ENCODE data around the gene ABCD1. TPM values are rescaled to one million over a fixed set of nuclear protein-coding genes. Genes with fewer than 3 reads are reported as not detected.
A peak's percentile ranks its signal among the peaks of the same experiment; 100 is the strongest.

ABCD1 gene
- total and polyA plus RNA-seq, 5 donors = 11.0 to 15.9 (median 15.5) TPM

GRCh38 chrX:153771415-153772315 is 47.0 kb downstream of the ABCD1 start:
- no peak overlapping the region for H3K27ac ChIP-seq (ENCODE audit: low read length)
- H3K27me3 ChIP-seq (ENCODE audit: control insufficient read depth, insufficient read depth) = no peaks in the 10 kb centered on the region
- no peak overlapping the region for H3K4me3 ChIP-seq (ENCODE audit: low read length)
- WGBS = 89% methylated on average over 37 of the region's 37 CpGs
- H3K9me3 ChIP-seq (ENCODE audit: control insufficient read depth, low read length) = no peaks in the 10 kb centered on the region
- no peaks in the 10 kb centered on the region for H3K4me1 ChIP-seq (ENCODE audit: control insufficient read depth, insufficient read depth, low read length)
- no peak for ATAC-seq
- peak in 1 of 3 donors; percentile 49 for DNase-seq
- intact Hi-C loops (cut with DNase I) = no loop called here

GRCh38 chrX:153772316-153773217 is 47.9 kb downstream of the ABCD1 start:
- Histone ChIP-seq H3K27me3 (ENCODE audit: control insufficient read depth, insufficient read depth) (no peaks in the 10 kb centered on the region), H3K9me3 (ENCODE audit: control insufficient read depth, low read length) (no peaks in the 10 kb centered on the region), H3K4me1 (ENCODE audit: control insufficient read depth, insufficient read depth, low read length) (no peaks in the 10 kb centered on the region), H3K4me3 (ENCODE audit: low read length) (no peak overlapping the region), H3K27ac (ENCODE audit: low read length) (no peak overlapping the region)
- ATAC-seq = no peak
- intact Hi-C loops (cut with DNase I) = no loop called here
- 82% methylated on average over 21 of the region's 21 CpGs for WGBS
- peak in 2 of 3 donors; percentile 6 to 59 for DNase-seq

- Histone ChIP-seq H3K9me3 (ENCODE audit: control insufficient read depth, low read length) (no peaks in the 10 kb centered on the region), H3K27ac (ENCODE audit: low read length) (no peak overlapping the region), H3K4me1 (ENCODE audit: control insufficient read depth, insufficient read depth, low read length) (no peaks in the 10 kb centered on the region), H3K4me3 (ENCODE audit: low read length) (no peak overlapping the region), H3K27me3 (ENCODE audit: control insufficient read depth, insufficient read depth) (no peaks in the 10 kb centered on the region)
- WGBS = 94% methylated on average over 23 of the region's 23 CpGs
- intact Hi-C loops (cut with DNase I) = no loop called here
- DNase-seq (peak in 2 of 3 donors; percentile 7 to 52), ATAC-seq (no peak)
Measured at GRCh38 chrX:153773218-153773611, 48.6 kb downstream of the ABCD1 start.

GRCh38 chrX:153773741-153774575 is 49.3 kb downstream of the ABCD1 start:
- ATAC-seq = no peak
- Histone ChIP-seq H3K27ac (ENCODE audit: low read length) (no peak overlapping the region), H3K27me3 (ENCODE audit: control insufficient read depth, insufficient read depth) (no peaks in the 10 kb centered on the region), H3K4me1 (ENCODE audit: control insufficient read depth, insufficient read depth, low read length) (no peaks in the 10 kb centered on the region), H3K4me3 (ENCODE audit: low read length) (no peak overlapping the region), H3K9me3 (ENCODE audit: control insufficient read depth, low read length) (no peaks in the 10 kb centered on the region)
- intact Hi-C loops (cut with DNase I) = no loop called here
- DNase-seq = peak in 2 of 3 donors; percentile 38 to 60
- 96% methylated on average over 48 of the region's 48 CpGs for WGBS

- 91% methylated on average over 35 of the region's 37 CpGs for WGBS
- Histone ChIP-seq H3K27me3 (ENCODE audit: control insufficient read depth, insufficient read depth) (no peaks in the 10 kb centered on the region), H3K4me3 (ENCODE audit: low read length) (no peak overlapping the region), H3K27ac (ENCODE audit: low read length) (no peak overlapping the region), H3K4me1 (ENCODE audit: control insufficient read depth, insufficient read depth, low read length) (no peaks in the 10 kb centered on the region), H3K9me3 (ENCODE audit: control insufficient read depth, low read length) (no peaks in the 10 kb centered on the region)
- intact Hi-C loops (cut with DNase I) = no loop called here
- ATAC-seq = no peak
- peak in 2 of 3 donors; percentile 20 to 59 for DNase-seq
Measured at GRCh38 chrX:153774576-153775292, 50.1 kb downstream of the ABCD1 start.

- 92% methylated on average over 42 of the region's 42 CpGs for WGBS
- intact Hi-C loops (cut with DNase I) = no loop called here
Measured at GRCh38 chrX:153775293-153776119, 50.9 kb downstream of the ABCD1 start.

GRCh38 chrX:153776120-153776599 is 51.5 kb downstream of the ABCD1 start:
- ATAC-seq (no peak), DNase-seq (no peak)
- Histone ChIP-seq H3K4me1 (ENCODE audit: control insufficient read depth, insufficient read depth, low read length) (no peaks in the 10 kb centered on the region), H3K27ac (ENCODE audit: low read length) (no peak overlapping the region), H3K27me3 (ENCODE audit: control insufficient read depth, insufficient read depth) (no peaks in the 10 kb centered on the region), H3K4me3 (ENCODE audit: low read length) (no peak overlapping the region), H3K9me3 (ENCODE audit: control insufficient read depth, low read length) (no peaks in the 10 kb centered on the region)
- 79% methylated on average over 12 of the region's 20 CpGs for whole genome bisulfite sequencing
- intact Hi-C loops (cut with DNase I) = no loop called here

More at GRCh38 chrX:153775293-153776119, 50.9 kb downstream of the ABCD1 start:
- H3K27ac ChIP-seq (ENCODE audit: low read length) = no peak overlapping the region
- peak in 2 of 3 donors; percentile 28 to 46 for DNase-seq
- no peaks in the 10 kb centered on the region for H3K4me1 ChIP-seq (ENCODE audit: control insufficient read depth, insufficient read depth, low read length)
- H3K27me3 ChIP-seq (ENCODE audit: control insufficient read depth, insufficient read depth) = no peaks in the 10 kb centered on the region
- H3K9me3 ChIP-seq (ENCODE audit: control insufficient read depth, low read length) = no peaks in the 10 kb centered on the region
- ATAC-seq = no peak
- no peak overlapping the region for H3K4me3 ChIP-seq (ENCODE audit: low read length)

- no peaks in the 10 kb centered on the region for H3K27me3 ChIP-seq (ENCODE audit: control insufficient read depth, insufficient read depth)
- ATAC-seq = no peak
- no peaks in the 10 kb centered on the region for H3K9me3 ChIP-seq (ENCODE audit: control insufficient read depth, low read length)
- H3K4me1 ChIP-seq (ENCODE audit: control insufficient read depth, insufficient read depth, low read length) = no peaks in the 10 kb centered on the region
- DNase-seq = peak in 2 of 3 donors; percentile 26 to 61
- intact Hi-C loops (cut with DNase I) = no loop called here
- H3K4me3 ChIP-seq (ENCODE audit: low read length) = no peak overlapping the region
- 88% methylated on average over 9 of the region's 22 CpGs for WGBS
- H3K27ac ChIP-seq (ENCODE audit: low read length) = no peak overlapping the region
Measured at GRCh38 chrX:153776611-153777045, 52.0 kb downstream of the ABCD1 start.

- intact Hi-C loops (cut with DNase I) = no loop called here
- DNase-seq (peak; percentile 9 to 41 (median 31)), ATAC-seq (no peak)
- H3K9me3 ChIP-seq (ENCODE audit: control insufficient read depth, low read length) = no peaks in the 10 kb centered on the region
- no peak overlapping the region for H3K27ac ChIP-seq (ENCODE audit: low read length)
- 84% methylated on average over 34 of the region's 34 CpGs for WGBS
- H3K4me3 ChIP-seq (ENCODE audit: low read length) = no peak overlapping the region
- H3K4me1 ChIP-seq (ENCODE audit: control insufficient read depth, insufficient read depth, low read length) = peaks cover 2% of the 10 kb centered on the region
- H3K27me3 ChIP-seq (ENCODE audit: control insufficient read depth, insufficient read depth) = no peaks in the 10 kb centered on the region
Measured at GRCh38 chrX:153777261-153778090, 52.8 kb downstream of the ABCD1 start.

Data from right cardiac atrium (tissue), 5 donors.